KMS-11 (cell line): ENCODE measurements around the gene HECW1.

Source experiments
- H2AFZ ChIP-seq: fragments of 200-600 bp; sonication (generic); 2 replicates; pipeline ENCODE4 v1.6.1; 2016; ENCODE audit warnings: antibody characterized with exemption, mixed run types, low read depth
- H3K27ac ChIP-seq: fragments of 200-600 bp; sonication (generic); 2 replicates; pipeline ENCODE4 v1.6.1; 2016; ENCODE audit warnings: mild to moderate bottlenecking, mixed run types
- H3K27me3 ChIP-seq: fragments of 200-600 bp; sonication (generic); 2 replicates; pipeline ENCODE4 v1.6.1; 2017; ENCODE audit warnings: mild to moderate bottlenecking, low read depth, mixed run types, moderate library complexity; ENCODE audit not compliant: insufficient read depth
- H3K36me3 ChIP-seq: fragments of 200-600 bp; sonication (generic); 2 replicates; pipeline ENCODE4 v1.6.1; 2017; ENCODE audit warnings: mild to moderate bottlenecking, mixed run types; ENCODE audit not compliant: insufficient read depth
- H3K4me1 ChIP-seq: fragments of 200-600 bp; sonication (generic); 2 replicates; pipeline ENCODE4 v1.6.1; 2016; ENCODE audit warnings: mild to moderate bottlenecking, low read depth, mixed run types; ENCODE audit not compliant: poor library complexity, severe bottlenecking
- H3K4me2 ChIP-seq: fragments of 200-600 bp; sonication (generic); 2 replicates; pipeline ENCODE4 v1.7.0; 2016; ENCODE audit warnings: mild to moderate bottlenecking, mixed run types
- H3K4me3 ChIP-seq: fragments of 200-600 bp; sonication (generic); IDR thresholded peaks from 2 replicates; pipeline ENCODE4 v1.6.1; 2017; ENCODE audit warnings: low read depth, low read length, mixed read lengths; ENCODE audit not compliant: insufficient read depth
- H3K79me2 ChIP-seq: fragments of 200-600 bp; sonication (generic); 2 replicates; pipeline ENCODE4 v1.6.1; 2016; ENCODE audit warnings: low read depth, mixed run types; ENCODE audit not compliant: insufficient read depth
- H3K9ac ChIP-seq: fragments of 200-600 bp; sonication (generic); 2 replicates; pipeline ENCODE4 v1.6.1; 2016; ENCODE audit warnings: mild to moderate bottlenecking, mixed run types
- H4K20me1 ChIP-seq: fragments of 200-600 bp; sonication (generic); 2 replicates; pipeline ENCODE4 v1.6.1; 2016; ENCODE audit warnings: mild to moderate bottlenecking, mixed run types; ENCODE audit not compliant: insufficient read depth
- TF ChIP-seq, protein P1 (sequence below): fragments of 200-600 bp; sonication (generic); conservative IDR thresholded peaks from 2 replicates; pipeline ENCODE4 v1.6.1; 2017; ENCODE audit warnings: low read depth, mild to moderate bottlenecking, antibody characterized with exemption, low read length, moderate library complexity, mixed read lengths

HECW1 gene

DNA sequence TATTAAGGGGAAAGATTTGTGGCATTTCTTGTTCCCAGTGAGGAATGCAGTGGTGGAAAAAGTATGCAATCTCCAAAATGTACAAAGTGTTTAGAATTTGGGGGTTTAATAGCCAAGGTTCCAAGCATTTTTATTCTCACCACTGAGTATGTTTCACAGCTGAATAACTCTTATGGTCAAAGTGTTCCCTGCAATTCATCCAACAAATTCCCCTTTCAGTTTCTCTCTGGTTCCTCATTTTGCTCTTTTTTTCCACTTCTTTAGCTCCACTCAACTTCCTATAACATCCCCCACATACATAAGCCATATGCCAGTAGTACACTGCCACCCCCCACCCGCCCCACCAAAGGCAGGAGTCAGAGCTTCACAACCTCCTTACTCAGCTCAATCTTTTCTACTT is 4.6 kb downstream of the HECW1 start:
- TF ChIP-seq, protein P1, sequence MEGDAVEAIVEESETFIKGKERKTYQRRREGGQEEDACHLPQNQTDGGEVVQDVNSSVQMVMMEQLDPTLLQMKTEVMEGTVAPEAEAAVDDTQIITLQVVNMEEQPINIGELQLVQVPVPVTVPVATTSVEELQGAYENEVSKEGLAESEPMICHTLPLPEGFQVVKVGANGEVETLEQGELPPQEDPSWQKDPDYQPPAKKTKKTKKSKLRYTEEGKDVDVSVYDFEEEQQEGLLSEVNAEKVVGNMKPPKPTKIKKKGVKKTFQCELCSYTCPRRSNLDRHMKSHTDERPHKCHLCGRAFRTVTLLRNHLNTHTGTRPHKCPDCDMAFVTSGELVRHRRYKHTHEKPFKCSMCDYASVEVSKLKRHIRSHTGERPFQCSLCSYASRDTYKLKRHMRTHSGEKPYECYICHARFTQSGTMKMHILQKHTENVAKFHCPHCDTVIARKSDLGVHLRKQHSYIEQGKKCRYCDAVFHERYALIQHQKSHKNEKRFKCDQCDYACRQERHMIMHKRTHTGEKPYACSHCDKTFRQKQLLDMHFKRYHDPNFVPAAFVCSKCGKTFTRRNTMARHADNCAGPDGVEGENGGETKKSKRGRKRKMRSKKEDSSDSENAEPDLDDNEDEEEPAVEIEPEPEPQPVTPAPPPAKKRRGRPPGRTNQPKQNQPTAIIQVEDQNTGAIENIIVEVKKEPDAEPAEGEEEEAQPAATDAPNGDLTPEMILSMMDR: no peak
- Histone ChIP-seq H3K4me2 (no peak overlapping the region), H3K27me3 (no peaks in the 10 kb centered on the region), H3K36me3 (no peaks in the 10 kb centered on the region), H3K9ac (no peak overlapping the region), H2AFZ (no peak overlapping the region), H3K27ac (no peak overlapping the region), H3K4me3 (no peak overlapping the region), H3K4me1 (peaks cover 17% of the 10 kb centered on the region), H3K79me2 (no peaks in the 10 kb centered on the region), H4K20me1 (no peaks in the 10 kb centered on the region)

DNA sequence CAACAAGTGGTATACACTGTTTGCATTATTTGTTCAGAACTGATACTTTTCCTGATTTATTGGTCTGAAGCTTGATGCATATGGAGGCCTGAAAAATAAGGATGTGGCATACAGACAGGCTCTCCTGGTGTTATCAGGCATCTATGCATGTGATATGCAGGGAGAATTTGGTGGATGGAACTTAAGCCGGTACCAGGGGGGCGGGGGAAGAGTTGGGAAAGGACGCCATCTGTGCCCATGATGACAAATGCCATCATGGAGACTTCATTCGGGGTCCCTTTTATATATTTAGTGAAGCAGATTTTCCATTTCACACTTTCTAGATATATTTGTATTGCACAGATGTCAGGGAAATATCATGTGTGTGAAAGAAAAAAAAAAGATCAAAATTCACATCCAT is 5.4 kb downstream of the HECW1 start:
- Histone ChIP-seq H3K36me3 (no peaks in the 10 kb centered on the region), H3K27ac (no peak overlapping the region), H4K20me1 (no peaks in the 10 kb centered on the region), H2AFZ (no peak overlapping the region), H3K4me2 (no peak overlapping the region), H3K9ac (no peak overlapping the region), H3K4me3 (no peak overlapping the region), H3K79me2 (no peaks in the 10 kb centered on the region), H3K4me1 (peaks cover 22% of the 10 kb centered on the region), H3K27me3 (no peaks in the 10 kb centered on the region)
- TF ChIP-seq, protein P1: no peak

DNA sequence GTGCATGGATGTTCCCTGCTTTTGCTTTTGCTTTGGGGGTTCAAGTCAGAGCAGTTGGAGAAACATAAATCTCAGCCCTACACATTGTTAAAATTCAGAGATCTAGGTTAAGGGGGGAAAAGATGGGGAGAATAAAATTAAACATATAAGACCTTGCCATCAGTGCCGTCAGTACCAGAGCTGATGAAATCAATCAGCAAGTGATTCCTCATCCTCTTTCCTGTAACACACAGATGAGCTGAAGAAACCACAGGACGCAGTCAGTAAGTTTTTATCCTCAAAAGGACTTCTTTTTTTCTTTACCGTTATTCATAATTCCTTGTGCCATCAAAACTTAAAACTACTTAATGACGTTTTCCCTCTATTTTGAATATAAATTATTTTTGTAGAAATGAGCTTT is 5.9 kb downstream of the HECW1 start:
- Histone ChIP-seq H4K20me1 (no peaks in the 10 kb centered on the region), H3K79me2 (no peaks in the 10 kb centered on the region), H3K27me3 (no peaks in the 10 kb centered on the region), H3K27ac (no peak overlapping the region), H3K36me3 (no peaks in the 10 kb centered on the region), H3K4me1 (peaks cover 27% of the 10 kb centered on the region), H3K9ac (no peak overlapping the region), H2AFZ (no peak overlapping the region), H3K4me2 (no peak overlapping the region), H3K4me3 (no peak overlapping the region)
- TF ChIP-seq, protein P1: no peak

DNA sequence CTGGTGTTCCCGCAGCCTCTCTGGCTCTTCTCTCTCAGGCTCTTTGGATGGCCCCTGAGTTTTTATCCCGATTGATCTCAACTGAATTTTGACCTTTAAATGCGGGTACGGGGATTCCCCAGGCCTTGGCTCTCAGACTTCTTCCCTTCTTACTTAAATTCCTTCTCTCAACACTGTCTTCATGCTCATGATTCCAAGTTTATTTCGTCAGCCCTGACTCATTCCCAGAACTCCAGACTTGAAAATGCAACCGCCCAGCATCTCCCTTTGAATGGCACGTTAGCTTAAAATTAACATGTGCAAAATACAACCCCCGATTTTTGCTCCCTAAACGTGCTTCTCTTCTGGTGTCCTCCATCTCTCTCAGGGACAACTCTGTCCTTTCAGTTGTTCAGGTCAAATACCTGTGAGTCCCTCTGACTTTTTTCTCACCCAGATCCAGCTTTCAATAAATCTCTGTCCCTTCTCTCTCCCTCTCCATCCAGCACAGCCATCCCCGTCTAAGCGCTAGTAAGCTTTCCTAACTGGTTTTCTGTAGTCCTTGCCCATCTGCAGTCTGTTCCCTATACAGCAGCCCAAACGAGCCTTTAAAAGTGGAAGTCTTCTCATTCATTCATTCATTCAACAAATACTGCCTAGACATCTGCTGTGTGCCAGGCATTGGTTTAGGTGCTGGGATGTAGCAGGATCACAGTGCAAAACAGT is 7.1 kb downstream of the HECW1 start:
- Histone ChIP-seq H3K27ac (no peak overlapping the region), H3K4me2 (no peak overlapping the region), H3K9ac (no peak overlapping the region), H3K4me1 (peaks cover 37% of the 10 kb centered on the region), H3K27me3 (no peaks in the 10 kb centered on the region), H3K79me2 (no peaks in the 10 kb centered on the region), H4K20me1 (no peaks in the 10 kb centered on the region), H3K36me3 (no peaks in the 10 kb centered on the region), H3K4me3 (no peak overlapping the region), H2AFZ (no peak overlapping the region)
- TF ChIP-seq, protein P1: no peak
